Measurements from ENCODE around the gene UPF1. TPM values are rescaled to one million over a fixed set of nuclear protein-coding genes. Genes with fewer than 3 reads are reported as not detected.

Gene UPF1
- polyA plus RNA-seq, 3 donors, result 2.6 to 43.7 (median 3.2) TPM

DNA sequence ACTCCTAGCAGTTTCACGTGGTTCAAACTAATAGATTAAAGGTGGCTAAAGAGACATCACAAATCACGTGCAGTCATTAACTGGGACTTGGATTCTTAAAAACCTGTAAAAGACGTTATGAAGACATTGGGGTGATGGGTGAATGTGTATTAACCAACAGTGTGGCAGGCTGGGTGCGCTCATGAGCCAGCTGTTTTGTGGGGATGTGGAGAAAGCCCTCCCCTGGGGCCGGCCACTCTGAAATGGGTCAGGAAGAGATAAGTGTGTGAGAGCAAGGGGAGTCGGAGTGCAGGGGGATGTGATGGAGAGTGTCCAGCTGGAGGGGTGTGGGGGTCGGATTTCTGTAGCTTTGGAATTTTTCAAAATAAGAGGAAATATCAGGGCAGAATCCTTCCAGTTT, 10.4 kb downstream of the UPF1 start:
- H3K9me3 Mint-ChIP-seq, result peaks cover 0 to 2% (median 0%) of the 10 kb centered on the region in 7 donors
- Histone ChIP-seq H3K9ac (ENCODE audit: insufficient read depth, low read length, poor library complexity, severe bottlenecking) (no peak overlapping the region), H3K4me3 (replicated peaks in 1 of 3; ENCODE audit: low read depth in 2 of 3, low read length in 3 of 3) (no peak overlapping the region), H3K4me2 (replicated peaks; ENCODE audit: extremely low read depth, low read length, poor library complexity, severe bottlenecking) (no peak overlapping the region), H2AFZ (ENCODE audit: insufficient read depth, low read depth, low read length, poor library complexity, severe bottlenecking) (no peak overlapping the region), H3K79me2 (ENCODE audit: insufficient read depth, low read length) (peaks cover 100% of the 10 kb centered on the region), H3K27me3 (ENCODE audit: control insufficient read depth in 2 of 2, insufficient read depth in 2 of 2, low read length in 2 of 2) (no peaks in the 10 kb centered on the region), H3K36me3 (replicated peaks in 1 of 2; ENCODE audit: control insufficient read depth in 1 of 2, insufficient read depth in 2 of 2, low read length in 2 of 2) (peaks cover 25 to 54% of the 10 kb centered on the region in 2 donors), H3K27ac (ENCODE audit: low read depth in 1 of 2, low read length in 2 of 2) (no peak overlapping the region), H4K20me1 (ENCODE audit: insufficient read depth, low read length) (peaks cover 100% of the 10 kb centered on the region), H3K9me3 (replicated peaks in 1 of 2; ENCODE audit: control insufficient read depth in 1 of 2, insufficient read depth in 1 of 2, low read length in 2 of 2) (no peaks in the 10 kb centered on the region), H3K4me1 (ENCODE audit: control insufficient read depth in 1 of 2, insufficient read depth in 2 of 2, low read length in 2 of 2) (peaks cover 4 to 23% of the 10 kb centered on the region in 2 donors)
- H3K27me3 Mint-ChIP-seq (ENCODE audit: low read depth in 3 of 3), result peaks cover 0 to 6% (median 0%) of the 10 kb centered on the region in 3 donors
- WGBS (ENCODE audit: insufficient coverage), result 74% methylated on average over 6 of the region's 7 CpGs
- DNase-seq, result no peak
- H3K4me1 Mint-ChIP-seq, result peaks cover 67% of the 10 kb centered on the region
- intact Hi-C loops (cut with micrococcal nuclease), result loop anchor here in 1 of 2 donors (10.0 kb wide), 1 partner anchor 137 kb away; no protein-coding TSS in a partner anchor
- TF ChIP-seq CTCF (IDR thresholded peaks at IDR 0.05), result no peak
- H3K4me3 Mint-ChIP-seq, result no peak overlapping the region
- H3K27ac Mint-ChIP-seq, result peak overlapping the region in 4 of 7 donors; percentile 5 to 26 (median 10)
- peaks cover 21 to 54% of the 10 kb centered on the region in 2 donors for H3K36me3 Mint-ChIP-seq

GRCh38 chr19:18843960-18844359, 12.2 kb downstream of the UPF1 start:
- Mint-ChIP-seq H3K27ac (peak overlapping the region in 1 of 7 donors; percentile 35), H3K4me1 (peaks cover 73% of the 10 kb centered on the region), H3K9me3 (peaks cover 0 to 2% (median 0%) of the 10 kb centered on the region in 7 donors), H3K4me3 (no peak overlapping the region), H3K27me3 (ENCODE audit: low read depth in 3 of 3) (peaks cover 0 to 6% (median 0%) of the 10 kb centered on the region in 3 donors), H3K36me3 (peaks cover 16 to 44% of the 10 kb centered on the region in 2 donors)
- no peak for TF ChIP-seq CTCF (IDR thresholded peaks at IDR 0.05)
- peaks cover 22 to 41% of the 10 kb centered on the region in 2 donors for H3K4me1 ChIP-seq (ENCODE audit: control insufficient read depth in 1 of 2, insufficient read depth in 2 of 2, low read length in 2 of 2)
- intact Hi-C loops (cut with micrococcal nuclease), result loop anchor here in 1 of 2 donors (10.0 kb wide), 1 partner anchor 139 kb away; no protein-coding TSS in a partner anchor
- no peaks in the 10 kb centered on the region for H3K27me3 ChIP-seq (ENCODE audit: control insufficient read depth in 2 of 2, insufficient read depth in 2 of 2, low read length in 2 of 2)
- H3K9ac ChIP-seq (ENCODE audit: insufficient read depth, low read length, poor library complexity, severe bottlenecking), result no peak overlapping the region
- H3K36me3 ChIP-seq (replicated peaks in 1 of 2; ENCODE audit: control insufficient read depth in 1 of 2, insufficient read depth in 2 of 2, low read length in 2 of 2), result peaks cover 16 to 38% of the 10 kb centered on the region in 2 donors
- 73% methylated on average over 5 of the region's 7 CpGs for WGBS (ENCODE audit: insufficient coverage)
- no peaks in the 10 kb centered on the region for H3K9me3 ChIP-seq (replicated peaks in 1 of 2; ENCODE audit: control insufficient read depth in 1 of 2, insufficient read depth in 1 of 2, low read length in 2 of 2)
- H3K27ac ChIP-seq (ENCODE audit: low read depth in 1 of 2, low read length in 2 of 2), result peak overlapping the region in 1 of 2 donors; percentile 41
- peaks cover 94% of the 10 kb centered on the region for H3K79me2 ChIP-seq (ENCODE audit: insufficient read depth, low read length)
- no peak for DNase-seq
- peaks cover 95% of the 10 kb centered on the region for H4K20me1 ChIP-seq (ENCODE audit: insufficient read depth, low read length)
- no peak overlapping the region for H3K4me3 ChIP-seq (replicated peaks in 1 of 3; ENCODE audit: low read depth in 2 of 3, low read length in 3 of 3)
- no peak overlapping the region for H2AFZ ChIP-seq (ENCODE audit: insufficient read depth, low read depth, low read length, poor library complexity, severe bottlenecking)
- no peak overlapping the region for H3K4me2 ChIP-seq (replicated peaks; ENCODE audit: extremely low read depth, low read length, poor library complexity, severe bottlenecking)

Measured in CD14-positive monocyte (primary cell).